ENCODE results near the gene NDUFC2.

GRCh38 chr11:78072455-78072854 lies 7.2 kb downstream of the NDUFC2 start:
- TF ChIP-seq CTCF (conservative IDR thresholded peaks at IDR 0.05; ENCODE audit: low read depth, low read length): no peak
- no peak for TF ChIP-seq EZH2 (IDR thresholded peaks at IDR 0.05; ENCODE audit: borderline replicate concordance, low read depth, low read length, poor library complexity, severe bottlenecking)

Data from A673 (cell line).